ENCODE measurements around the gene GATA1.
"Not testable (repeated sequence)": the region's sequence is repeated elsewhere in the genome, so short reads cannot be mapped to it uniquely, and the experiment has no call there.

The GATA1 gene

GRCh38 chrX:48816014-48816810 lies 29.8 kb downstream of the GATA1 start:
- DNase-seq, result no peak

- no peak for DNase-seq
These were observed 31.7 kb downstream of the GATA1 start for GRCh38 chrX:48818098-48818497.

GRCh38 chrX:48818866-48819265 lies 32.5 kb downstream of the GATA1 start:
- DNase-seq, result no peak

- not testable (repeated sequence) for DNase-seq
These were observed 33.0 kb downstream of the GATA1 start for GRCh38 chrX:48819394-48819793.

GRCh38 chrX:48823053-48823452 lies 36.7 kb downstream of the GATA1 start:
- no peak for DNase-seq

- DNase-seq, result no peak
These were observed 37.7 kb downstream of the GATA1 start for GRCh38 chrX:48824066-48824465.

GRCh38 chrX:48826135-48826875 lies 39.9 kb downstream of the GATA1 start, which contains the start of gene ERAS:
Gene ERAS, plus strand, starts transcription at chrX:48826513. Its CDS starts 2,611 bp downstream, at chrX:48829124.
- no peak for DNase-seq

GRCh38 chrX:48826876-48827653 lies 40.7 kb downstream of the GATA1 start:
- DNase-seq, result no peak

GRCh38 chrX:48827654-48827968 lies 41.2 kb downstream of the GATA1 start:
- no peak for DNase-seq

- no peak for DNase-seq
These were observed 42.8 kb downstream of the GATA1 start for GRCh38 chrX:48829016-48829735.

- DNase-seq, result no peak
These were observed 44.9 kb downstream of the GATA1 start for GRCh38 chrX:48831136-48831908.

GRCh38 chrX:48831909-48832291 lies 45.5 kb downstream of the GATA1 start:
- DNase-seq, result no peak

GRCh38 chrX:48833542-48834138 lies 47.2 kb downstream of the GATA1 start:
- no peak for DNase-seq

GRCh38 chrX:48834383-48834709 lies 48.0 kb downstream of the GATA1 start:
- no peak for DNase-seq

GRCh38 chrX:48835524-48836329 lies 49.3 kb downstream of the GATA1 start, which contains the start of gene PCSK1N:
Gene PCSK1N, minus strand, starts transcription at chrX:48835610. Its CDS starts 78 bp downstream, at chrX:48835532.
- no peak for DNase-seq

GRCh38 chrX:48839686-48840085 lies 53.3 kb downstream of the GATA1 start:
- no peak for DNase-seq

Measured in stimulated activated CD4-positive, alpha-beta T cell treated with anti-CD3 and anti-CD28 coated beads, Interleukin-2, amount 100 ng/mL, for 48 hours (primary cell).